Astrocyte (in vitro differentiated cells and primary cell): ENCODE data around the gene KCNK5. TPM values are rescaled to one million over a fixed set of nuclear protein-coding genes. Genes with fewer than 3 reads are reported as not detected.

ENCODE experiments used
- DNase-seq: peaks from one replicate; pipeline ENCODE4 v3.0.0-alpha.2; 2010; ENCODE audit warnings: low read depth
- FAIRE-seq: peaks from 2 replicates; lab custom pipeline; 2011; peaks lifted over from hg19 to GRCh38; lab: Jason Lieb, UNC
- H2AFZ ChIP-seq: 2 replicates; pipeline ENCODE4 v1.6.0; 2012; ENCODE audit warnings: low read depth, low read length, inconsistent platforms
- H3K27ac ChIP-seq: 2 replicates; pipeline ENCODE4 v1.5.1; 2011; ENCODE audit warnings: low read depth, low read length, inconsistent platforms
- H3K27me3 ChIP-seq: 2 replicates; pipeline ENCODE4 v1.6.0; 2011; ENCODE audit warnings: low read length, inconsistent platforms; ENCODE audit not compliant: insufficient read depth
- H3K36me3 ChIP-seq: 2 replicates; pipeline ENCODE4 v1.5.1; 2011; ENCODE audit warnings: low read length, inconsistent platforms; ENCODE audit not compliant: insufficient read depth
- H3K4me1 ChIP-seq: 2 replicates; pipeline ENCODE4 v1.5.1; 2011; ENCODE audit warnings: low read length, inconsistent platforms; ENCODE audit not compliant: insufficient read depth
- H3K4me2 ChIP-seq: 2 replicates; pipeline ENCODE4 v1.6.0; 2012; ENCODE audit warnings: low read length, inconsistent platforms
- H3K4me3 ChIP-seq: 2 replicates; pipeline ENCODE4 v1.5.1; 2011; ENCODE audit warnings: low read depth, mild to moderate bottlenecking, low read length, inconsistent platforms; ENCODE audit not compliant: insufficient read depth
- H3K79me2 ChIP-seq: 2 replicates; pipeline ENCODE4 v1.6.0; 2012; ENCODE audit warnings: mild to moderate bottlenecking, low read length, inconsistent platforms; ENCODE audit not compliant: insufficient read depth
- H3K9ac ChIP-seq: 2 replicates; pipeline ENCODE4 v1.6.0; 2012; ENCODE audit warnings: mild to moderate bottlenecking, low read length, inconsistent platforms
- H3K9me3 ChIP-seq: 2 replicates; pipeline ENCODE4 v1.5.1; 2012; ENCODE audit warnings: low read depth, mild to moderate bottlenecking, low read length, inconsistent platforms; ENCODE audit not compliant: insufficient read depth
- H4K20me1 ChIP-seq: 2 replicates; pipeline ENCODE4 v1.6.0; 2012; ENCODE audit warnings: low read length, inconsistent platforms; ENCODE audit not compliant: insufficient read depth
- H3K27ac Mint-ChIP-seq: one replicate; pipeline ENCODE4 v1.8.0; 2021; ENCODE audit warnings: mild to moderate bottlenecking, mixed read lengths; ENCODE audit not compliant: unreplicated experiment
- H3K27me3 Mint-ChIP-seq: one replicate; pipeline ENCODE4 v1.8.0; 2021; ENCODE audit warnings: low read depth, mixed read lengths; ENCODE audit not compliant: unreplicated experiment
- H3K36me3 Mint-ChIP-seq: one replicate; pipeline ENCODE4 v1.8.0; 2021; ENCODE audit warnings: low read depth, mixed read lengths; ENCODE audit not compliant: unreplicated experiment
- H3K4me1 Mint-ChIP-seq: one replicate; pipeline ENCODE4 v1.8.0; 2021; ENCODE audit warnings: low read depth, mixed read lengths; ENCODE audit not compliant: unreplicated experiment
- H3K4me3 Mint-ChIP-seq: one replicate; pipeline ENCODE4 v1.8.0; 2021; ENCODE audit warnings: mild to moderate bottlenecking, moderate library complexity, mixed read lengths; ENCODE audit not compliant: unreplicated experiment
- H3K9me3 Mint-ChIP-seq: one replicate; pipeline ENCODE4 v1.8.0; 2021; ENCODE audit warnings: mild to moderate bottlenecking, mixed read lengths; ENCODE audit not compliant: unreplicated experiment
- EZH2 ChIP-seq: IDR thresholded peaks from 2 replicates; pipeline ENCODE4 v1.6.1; 2012; ENCODE audit warnings: mild to moderate bottlenecking, low read length, inconsistent platforms; ENCODE audit not compliant: insufficient read depth
- total RNA-seq: library from RNA; stranded (reverse); gene quantifications from 2 replicates; pipeline ENCODE4 v1.2.1, GENCODE V29; 2021
- TF ChIP-seq, protein P1 (sequence below): IDR thresholded peaks from 2 replicates; pipeline ENCODE4 v1.5.1; 2011; ENCODE audit warnings: low read depth, mild to moderate bottlenecking, inconsistent platforms, low read length, moderate library complexity; ENCODE audit not compliant: insufficient read depth

KCNK5 gene
- total RNA-seq, 1 donor from 2014 or later, result 0.14 TPM

DNA sequence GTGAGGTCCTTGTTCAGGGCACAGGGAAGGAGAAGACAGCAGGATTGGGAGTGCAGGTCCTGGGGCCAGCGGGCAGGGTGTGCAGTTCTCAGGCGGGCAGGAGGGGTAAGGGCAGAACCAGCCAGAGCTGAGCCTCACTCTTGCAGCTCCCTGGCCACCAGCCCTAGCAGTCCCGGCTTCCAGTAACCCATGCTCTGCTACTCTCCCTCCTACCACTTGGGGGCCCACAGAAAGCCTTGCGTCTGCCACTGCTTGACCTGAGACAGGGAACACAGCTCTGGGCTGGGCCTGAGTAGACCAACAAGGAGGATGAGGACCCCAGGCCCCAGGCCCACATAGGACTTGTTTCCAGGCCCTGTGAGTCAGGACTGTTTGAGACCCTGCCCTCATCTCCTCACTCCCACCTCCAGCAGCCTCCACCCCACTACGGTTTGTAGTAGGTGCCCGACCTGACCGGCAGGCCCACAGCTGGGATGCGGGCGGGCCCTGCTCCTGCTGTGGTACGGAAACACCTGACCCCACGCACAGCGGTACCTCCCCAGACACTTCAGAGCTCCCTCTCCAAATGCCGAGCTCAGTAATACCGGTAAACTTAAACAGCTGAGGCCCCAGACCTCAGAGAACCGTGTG, 39.2 kb downstream of the KCNK5 start:
- H3K4me1 ChIP-seq, result no peaks in the 10 kb centered on the region
- H3K27ac Mint-ChIP-seq, result no peak overlapping the region
- TF ChIP-seq EZH2, result no peak
- TF ChIP-seq, protein P1, sequence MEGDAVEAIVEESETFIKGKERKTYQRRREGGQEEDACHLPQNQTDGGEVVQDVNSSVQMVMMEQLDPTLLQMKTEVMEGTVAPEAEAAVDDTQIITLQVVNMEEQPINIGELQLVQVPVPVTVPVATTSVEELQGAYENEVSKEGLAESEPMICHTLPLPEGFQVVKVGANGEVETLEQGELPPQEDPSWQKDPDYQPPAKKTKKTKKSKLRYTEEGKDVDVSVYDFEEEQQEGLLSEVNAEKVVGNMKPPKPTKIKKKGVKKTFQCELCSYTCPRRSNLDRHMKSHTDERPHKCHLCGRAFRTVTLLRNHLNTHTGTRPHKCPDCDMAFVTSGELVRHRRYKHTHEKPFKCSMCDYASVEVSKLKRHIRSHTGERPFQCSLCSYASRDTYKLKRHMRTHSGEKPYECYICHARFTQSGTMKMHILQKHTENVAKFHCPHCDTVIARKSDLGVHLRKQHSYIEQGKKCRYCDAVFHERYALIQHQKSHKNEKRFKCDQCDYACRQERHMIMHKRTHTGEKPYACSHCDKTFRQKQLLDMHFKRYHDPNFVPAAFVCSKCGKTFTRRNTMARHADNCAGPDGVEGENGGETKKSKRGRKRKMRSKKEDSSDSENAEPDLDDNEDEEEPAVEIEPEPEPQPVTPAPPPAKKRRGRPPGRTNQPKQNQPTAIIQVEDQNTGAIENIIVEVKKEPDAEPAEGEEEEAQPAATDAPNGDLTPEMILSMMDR, result no peak
- H3K4me3 Mint-ChIP-seq, result no peak overlapping the region
- peaks cover 16% of the 10 kb centered on the region for H3K27me3 Mint-ChIP-seq
- no peaks in the 10 kb centered on the region for H3K79me2 ChIP-seq
- no peaks in the 10 kb centered on the region for H3K27me3 ChIP-seq
- H3K9me3 ChIP-seq, result no peaks in the 10 kb centered on the region
- H3K4me3 ChIP-seq, result no peak overlapping the region
- no peaks in the 10 kb centered on the region for H3K9me3 Mint-ChIP-seq
- no peak overlapping the region for H2AFZ ChIP-seq
- no peak overlapping the region for H3K4me2 ChIP-seq
- no peaks in the 10 kb centered on the region for H4K20me1 ChIP-seq
- H3K9ac ChIP-seq, result no peak overlapping the region
- no peak overlapping the region for H3K27ac ChIP-seq
- H3K36me3 Mint-ChIP-seq, result peaks cover 3% of the 10 kb centered on the region
- FAIRE-seq, result no peak
- DNase-seq, result no peak
- no peaks in the 10 kb centered on the region for H3K4me1 Mint-ChIP-seq
- H3K36me3 ChIP-seq, result no peaks in the 10 kb centered on the region

DNA sequence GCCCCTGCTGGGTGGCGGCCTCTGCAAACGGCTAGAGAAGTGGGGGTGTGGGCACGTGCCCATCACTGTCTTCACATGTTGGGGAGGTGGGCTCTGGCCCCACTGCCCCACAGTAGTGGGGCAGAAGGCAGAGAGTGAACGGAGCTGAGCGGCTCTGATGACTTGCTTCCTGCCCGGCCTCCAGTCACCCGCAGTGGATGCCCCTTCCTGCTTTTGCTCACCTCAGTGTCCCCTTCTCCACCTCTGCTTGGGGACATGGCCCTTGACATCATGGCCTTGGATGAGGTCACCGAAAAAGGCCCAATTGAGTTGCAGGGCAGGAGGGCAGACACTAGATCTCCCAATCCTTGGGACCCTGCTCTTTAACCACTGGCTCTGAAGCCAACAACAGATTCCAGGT, 40.1 kb downstream of the KCNK5 start:
- Histone ChIP-seq H3K9ac (no peak overlapping the region), H3K4me3 (no peak overlapping the region), H3K79me2 (no peaks in the 10 kb centered on the region), H3K9me3 (no peaks in the 10 kb centered on the region), H3K27ac (no peak overlapping the region), H2AFZ (no peak overlapping the region), H3K4me1 (no peaks in the 10 kb centered on the region), H3K4me2 (no peak overlapping the region), H3K27me3 (no peaks in the 10 kb centered on the region), H4K20me1 (no peaks in the 10 kb centered on the region), H3K36me3 (no peaks in the 10 kb centered on the region)
- no peak for FAIRE-seq
- peaks cover 18% of the 10 kb centered on the region for H3K27me3 Mint-ChIP-seq
- TF ChIP-seq EZH2, result no peak
- TF ChIP-seq, protein P1, result no peak
- H3K4me3 Mint-ChIP-seq, result no peak overlapping the region
- no peak for DNase-seq
- H3K36me3 Mint-ChIP-seq, result peaks cover 5% of the 10 kb centered on the region
- H3K9me3 Mint-ChIP-seq, result no peaks in the 10 kb centered on the region
- H3K27ac Mint-ChIP-seq, result no peak overlapping the region
- H3K4me1 Mint-ChIP-seq, result no peaks in the 10 kb centered on the region

- Histone ChIP-seq H3K9ac (no peak overlapping the region), H3K36me3 (no peaks in the 10 kb centered on the region), H3K9me3 (no peaks in the 10 kb centered on the region), H3K27ac (no peak overlapping the region), H2AFZ (no peak overlapping the region), H4K20me1 (no peaks in the 10 kb centered on the region), H3K4me2 (no peak overlapping the region), H3K4me1 (no peaks in the 10 kb centered on the region), H3K4me3 (no peak overlapping the region), H3K27me3 (no peaks in the 10 kb centered on the region), H3K79me2 (no peaks in the 10 kb centered on the region)
- DNase-seq (no peak), FAIRE-seq (no peak)
- H3K27ac Mint-ChIP-seq, result no peak overlapping the region
- TF ChIP-seq EZH2, result no peak
- TF ChIP-seq, protein P1, result no peak
- no peaks in the 10 kb centered on the region for H3K4me1 Mint-ChIP-seq
- H3K36me3 Mint-ChIP-seq, result peaks cover 5% of the 10 kb centered on the region
- no peaks in the 10 kb centered on the region for H3K9me3 Mint-ChIP-seq
- H3K4me3 Mint-ChIP-seq, result no peak overlapping the region
- H3K27me3 Mint-ChIP-seq, result peaks cover 21% of the 10 kb centered on the region
These were observed 40.7 kb downstream of the KCNK5 start for GRCh38 chr6:39188571-39188970.
